GM12874 (cell line): Measurements from ENCODE around the gene SNX8.

ENCODE experiments used
- CTCF ChIP-seq: IDR thresholded peaks from 2 replicates; pipeline ENCODE4 v1.5.1; 2011; ENCODE audit warnings: low read depth, mild to moderate bottlenecking, control low read depth, low read length, moderate library complexity; ENCODE audit not compliant: insufficient read depth

Gene SNX8

GRCh38 chr7:2213551-2214215 is 100.6 kb downstream of the SNX8 start:
- no peak for TF ChIP-seq CTCF

GRCh38 chr7:2212906-2213305 is 101.3 kb downstream of the SNX8 start:
- TF ChIP-seq CTCF = no peak

- TF ChIP-seq CTCF = no peak
Measured at GRCh38 chr7:2211926-2212325, 102.3 kb downstream of the SNX8 start.

GRCh38 chr7:2211259-2211880 is 102.9 kb downstream of the SNX8 start:
- no peak for TF ChIP-seq CTCF

GRCh38 chr7:2210551-2211258 is 103.5 kb downstream of the SNX8 start:
- no peak for TF ChIP-seq CTCF

GRCh38 chr7:2209961-2210323 is 104.3 kb downstream of the SNX8 start:
- TF ChIP-seq CTCF = no peak

- peak; percentile 84 for TF ChIP-seq CTCF
Measured at GRCh38 chr7:2209146-2209960, 104.9 kb downstream of the SNX8 start.
